HG03095 (cell line): ENCODE data around the gene TAC3.
"Not testable (repeated sequence)": the region's sequence is repeated elsewhere in the genome, so short reads cannot be mapped to it uniquely, and the experiment has no call there.

Source experiments
- ATAC-seq: cut with Tn5 transposase; IDR thresholded peaks from one replicate; pipeline ENCODE4 v1.9.1; 2021; ENCODE audit warnings: moderate library complexity; ENCODE audit not compliant: unreplicated experiment

Gene TAC3

GRCh38 chr12:57039016-57039798 lies 22.9 kb upstream of the TAC3 start:
- ATAC-seq: no peak

DNA sequence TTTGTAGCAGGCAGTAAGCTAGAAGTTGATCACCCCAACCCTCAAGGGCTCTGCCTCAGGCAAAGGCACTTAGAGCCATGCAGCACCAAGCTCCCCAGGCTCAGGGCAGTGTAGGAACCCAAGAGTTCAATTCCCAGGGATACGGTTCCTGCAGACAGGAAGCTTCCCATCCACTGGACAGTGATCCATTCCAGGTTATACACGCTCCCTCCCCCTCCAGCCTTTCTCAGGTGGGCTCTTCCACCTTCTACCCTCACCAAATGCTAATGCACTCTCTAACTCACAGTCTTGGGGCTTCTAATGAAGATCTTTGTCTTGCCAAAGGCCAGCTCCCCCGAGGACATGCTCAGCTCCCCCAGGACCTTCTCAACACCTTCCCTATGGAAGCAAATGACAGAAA lies 20.9 kb upstream of the TAC3 start:
- ATAC-seq: no peak

- ATAC-seq: no peak
Observed at GRCh38 chr12:57033431-57033830, 17.1 kb upstream of the TAC3 start.

DNA sequence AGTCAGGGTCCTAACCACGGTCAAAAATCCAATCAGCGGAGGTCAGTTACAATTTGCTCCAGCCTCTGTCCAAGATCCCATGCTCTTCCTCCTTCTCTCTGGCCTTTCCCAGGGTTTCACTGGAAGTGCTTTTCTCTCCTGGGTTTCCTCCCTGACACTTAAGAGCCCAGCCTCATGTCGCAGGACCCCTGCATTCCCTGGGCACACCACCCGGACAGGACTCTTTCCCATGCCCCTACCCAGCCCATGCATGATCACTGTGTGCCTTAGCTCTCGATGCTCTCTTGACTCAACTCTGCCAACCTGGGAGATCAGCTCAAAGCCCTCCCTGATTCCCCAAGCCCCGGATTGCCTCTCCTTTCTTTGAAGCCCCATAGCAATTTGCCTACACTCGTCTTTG lies 15.5 kb upstream of the TAC3 start:
- no peak for ATAC-seq

DNA sequence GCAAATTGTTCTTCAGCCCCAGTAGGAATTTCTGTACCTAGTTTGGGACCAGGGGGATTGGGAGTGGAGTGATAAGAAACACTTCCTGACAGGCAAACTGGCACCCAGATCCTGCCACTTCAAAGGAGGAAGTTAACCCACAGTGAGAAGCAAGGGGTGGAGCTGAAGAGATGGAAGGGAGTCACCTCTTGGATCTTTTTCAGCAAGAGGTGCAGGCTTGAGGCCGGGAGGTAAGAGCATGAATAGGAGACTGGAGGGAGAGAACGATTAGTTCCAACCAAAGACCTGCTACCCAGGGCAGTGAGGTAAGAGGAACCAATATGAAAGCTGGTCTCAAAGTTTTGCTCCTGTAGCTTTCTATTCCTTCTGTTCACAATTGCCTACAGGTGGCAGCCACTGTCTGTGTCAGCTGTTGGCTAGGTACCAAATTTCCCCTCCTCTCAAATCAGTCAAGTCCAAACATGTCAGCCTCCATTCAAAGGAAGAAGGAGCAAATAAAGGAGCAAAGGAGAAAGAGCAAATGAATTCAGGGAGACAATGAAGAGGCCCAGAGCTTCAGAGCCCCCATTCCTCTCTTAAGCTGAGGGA lies 14.9 kb upstream of the TAC3 start:
- peak; percentile 59 for ATAC-seq

DNA sequence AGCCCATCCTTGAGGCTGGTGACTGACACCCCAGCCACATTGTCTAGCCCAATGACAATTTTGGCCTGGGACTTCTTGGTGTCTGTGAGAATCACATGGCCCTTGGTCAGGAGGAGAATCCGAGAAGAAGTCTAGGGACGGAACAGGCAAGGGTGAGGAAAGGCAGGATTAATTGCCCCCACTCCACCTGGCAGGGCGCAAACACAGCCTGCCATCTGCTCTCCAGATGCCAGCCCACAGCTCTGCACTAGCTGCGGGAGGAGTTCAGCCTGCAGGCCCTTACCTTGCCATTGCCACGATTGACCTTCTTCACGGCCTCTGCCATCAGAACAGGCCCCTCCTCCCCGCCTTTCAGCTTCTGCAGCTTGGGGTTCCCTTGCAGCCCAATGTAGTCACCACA lies 13.1 kb upstream of the TAC3 start:
- ATAC-seq: no peak

DNA sequence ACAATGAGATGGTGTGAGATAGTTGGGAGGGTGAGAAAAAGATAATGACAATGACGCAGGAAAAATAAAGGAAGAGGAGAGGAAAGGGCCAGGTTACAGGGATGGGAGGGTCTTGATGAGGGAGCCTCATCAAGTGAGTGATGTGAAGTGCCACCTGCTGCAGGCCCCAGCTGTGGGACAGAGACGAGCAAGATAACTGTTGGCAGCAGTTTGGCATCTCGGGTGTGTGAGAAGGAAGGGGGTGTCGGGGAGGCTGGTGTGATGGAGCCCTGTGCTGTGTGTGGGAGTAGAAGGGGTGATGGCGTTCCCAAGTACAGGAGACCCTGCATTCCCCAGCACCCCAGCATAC lies 11.4 kb upstream of the TAC3 start:
- ATAC-seq: no peak

- no peak for ATAC-seq
Observed at GRCh38 chr12:57027011-57027804, 10.9 kb upstream of the TAC3 start.

DNA sequence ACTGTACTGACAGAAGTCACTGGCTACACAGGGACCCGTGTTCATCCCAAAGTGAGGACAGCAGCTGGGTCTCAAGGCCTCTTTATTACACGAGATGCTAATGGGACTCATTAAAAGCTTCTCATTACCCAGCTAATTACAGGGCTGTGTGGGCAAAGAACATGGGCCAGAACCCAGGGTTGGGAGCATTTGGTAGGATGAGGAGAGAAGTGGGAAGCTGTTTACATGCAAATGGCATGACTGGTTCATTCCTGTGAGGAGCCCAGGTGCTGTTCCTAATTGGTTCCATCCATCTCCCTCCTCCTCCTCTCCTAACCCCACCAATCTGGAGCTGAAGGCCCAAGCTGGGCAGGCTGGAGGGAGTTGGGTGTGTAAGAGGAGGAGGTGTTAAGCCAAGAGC lies 8.9 kb upstream of the TAC3 start:
- ATAC-seq: no peak

GRCh38 chr12:57022324-57022723 lies 6.0 kb upstream of the TAC3 start:
- not testable (repeated sequence) for ATAC-seq

- ATAC-seq: no peak
Observed at GRCh38 chr12:57019983-57020719, 3.8 kb upstream of the TAC3 start.

DNA sequence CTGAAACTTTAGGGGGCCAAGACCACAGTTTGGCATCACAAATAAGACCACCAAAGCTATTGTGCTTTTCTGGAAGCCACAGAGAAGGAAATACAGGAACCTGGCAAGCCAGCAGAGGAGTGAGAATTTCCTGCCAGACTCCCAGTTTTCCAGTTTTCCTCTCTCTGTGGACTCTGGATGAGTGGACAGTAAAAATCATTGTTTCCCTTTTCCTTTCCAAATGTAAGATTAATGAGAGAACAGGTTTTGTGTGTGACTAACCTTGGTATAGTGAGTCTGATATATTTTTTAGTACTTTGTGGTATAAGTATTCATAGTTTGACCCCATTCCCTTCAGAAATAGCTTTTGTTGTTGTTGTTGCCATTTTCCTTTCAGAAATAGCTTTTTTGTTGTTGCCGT lies 2.6 kb upstream of the TAC3 start:
- ATAC-seq: no peak

DNA sequence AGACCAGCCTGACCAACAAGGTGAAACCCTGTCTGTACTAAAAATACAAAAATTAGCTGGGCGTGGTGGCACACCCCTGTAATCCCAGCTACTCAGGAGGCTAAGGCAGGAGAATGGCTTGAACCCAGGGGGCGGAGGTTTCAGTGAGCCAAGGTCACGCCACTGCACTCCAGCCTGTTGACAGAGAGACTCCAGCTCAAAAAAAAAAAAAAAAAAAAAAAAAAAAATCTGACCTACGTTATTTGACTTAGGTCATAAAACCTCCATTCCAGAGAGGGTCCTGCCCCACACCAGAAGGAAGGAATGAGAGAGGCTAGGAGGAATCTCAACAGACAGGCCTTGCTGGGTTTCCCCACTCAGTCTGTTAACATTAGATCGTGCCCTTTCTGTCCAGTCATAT lies 2.0 kb upstream of the TAC3 start:
- ATAC-seq: not testable (repeated sequence)

DNA sequence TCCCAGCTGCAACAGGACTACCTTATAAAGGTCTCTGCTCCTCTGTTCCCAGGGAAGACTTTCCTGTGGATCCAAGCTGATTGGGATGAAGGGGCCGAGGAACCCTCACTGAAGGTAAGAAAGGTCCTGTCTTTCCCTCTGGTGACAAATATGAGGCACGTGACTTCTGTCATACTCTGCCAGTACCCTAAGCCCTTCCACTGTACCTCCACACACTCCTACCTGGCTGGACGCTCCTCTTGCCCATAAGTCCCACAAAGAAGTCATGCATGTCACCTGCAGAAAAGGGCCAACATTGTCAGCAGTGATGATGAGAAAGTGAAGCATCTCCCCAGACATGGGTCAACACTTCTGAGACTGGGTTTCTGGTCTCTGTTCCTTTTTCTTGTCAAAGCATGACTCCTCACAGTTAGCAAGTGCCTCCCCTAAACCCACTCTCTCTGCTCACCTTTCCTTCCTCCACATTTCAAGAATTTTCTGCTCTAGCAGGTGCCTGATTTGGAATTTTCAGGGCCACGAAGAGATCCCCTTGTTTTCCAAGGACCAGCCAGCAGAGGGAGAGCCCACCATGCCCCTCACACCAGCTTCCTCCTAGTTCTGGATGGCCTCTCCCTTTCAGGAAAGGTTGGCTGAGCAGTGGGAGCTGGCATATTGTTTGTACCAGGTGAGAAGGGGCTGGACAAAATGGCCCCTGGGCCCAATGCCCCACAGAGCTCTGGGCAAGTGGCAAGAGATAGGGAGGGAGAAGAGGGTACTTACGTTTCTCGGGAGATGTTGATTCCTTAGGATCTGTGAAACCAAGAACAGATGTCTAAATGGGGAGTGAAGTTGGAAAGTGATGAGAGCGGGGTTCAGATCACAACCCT lies 3.5 kb downstream of the TAC3 start:
- peak; percentile 80 for ATAC-seq

- ATAC-seq: no peak
Observed at GRCh38 chr12:57011438-57012424, 4.6 kb downstream of the TAC3 start.

DNA sequence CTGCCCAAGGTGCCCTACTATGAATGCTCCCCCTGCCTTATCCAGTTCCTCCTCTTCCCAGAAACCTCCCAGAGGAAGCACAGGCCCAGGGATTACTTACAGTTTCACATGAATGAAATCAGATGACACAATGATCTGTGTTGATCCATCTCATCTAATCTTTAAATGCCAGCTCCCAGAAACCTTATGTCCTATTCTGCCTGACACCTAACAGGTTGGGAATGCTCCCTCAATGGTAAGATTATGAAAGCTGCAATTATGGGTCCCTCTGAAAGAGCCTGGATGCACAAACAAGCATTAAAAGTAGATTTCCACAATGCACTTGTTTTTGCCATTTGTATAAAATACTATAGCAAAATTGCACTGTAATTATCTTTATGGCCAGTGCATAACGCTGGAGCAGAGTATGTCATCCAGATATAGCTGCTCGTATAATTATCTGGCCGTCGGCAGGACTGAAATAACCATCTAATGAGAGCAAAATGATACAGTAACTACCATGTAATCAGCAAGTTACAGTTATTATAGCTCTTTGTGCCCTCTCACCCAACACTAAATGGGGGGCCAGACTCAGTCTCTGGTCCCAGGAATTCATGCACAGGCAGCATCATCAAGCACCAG lies 5.6 kb downstream of the TAC3 start:
- no peak for ATAC-seq

GRCh38 chr12:57009949-57010626 lies 6.2 kb downstream of the TAC3 start:
- no peak for ATAC-seq

DNA sequence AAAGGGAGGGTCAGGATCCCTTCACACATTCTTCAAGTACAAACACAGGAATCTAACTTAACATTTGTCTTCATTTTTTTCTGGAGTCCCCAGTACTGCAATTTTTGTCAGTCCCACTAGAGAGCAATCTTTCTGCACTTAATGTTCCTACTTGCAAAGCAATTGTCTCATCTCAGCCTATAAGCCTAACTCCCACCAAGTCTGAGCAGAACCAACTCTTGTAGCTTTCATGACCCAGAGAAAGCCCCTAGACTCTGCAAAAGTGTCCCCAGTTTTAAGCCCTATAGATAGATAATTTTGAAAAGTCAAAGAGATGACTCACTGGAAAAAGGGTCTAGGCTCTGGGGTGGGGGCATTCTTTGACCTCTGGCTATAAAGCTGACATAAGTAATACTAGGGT lies 8.2 kb downstream of the TAC3 start:
- ATAC-seq: no peak
